Tongue (tissue), 2 donors: Measurements from ENCODE around the gene PACSIN1. TPM values are rescaled to one million over a fixed set of nuclear protein-coding genes. Genes with fewer than 3 reads are reported as not detected.

ENCODE experiments used
- DNase-seq: peaks from one replicate; pipeline ENCODE4 v3.0.0-alpha.2; 2015
- total RNA-seq: library from RNA; depleted of rRNA; stranded (reverse); fragments of >200 nt; gene quantifications from one replicate; pipeline ENCODE4 v1.2.3, GENCODE V29; 2014

PACSIN1 gene
- total RNA-seq, 1 donor from 2014 or later: 0.10 TPM

DNA sequence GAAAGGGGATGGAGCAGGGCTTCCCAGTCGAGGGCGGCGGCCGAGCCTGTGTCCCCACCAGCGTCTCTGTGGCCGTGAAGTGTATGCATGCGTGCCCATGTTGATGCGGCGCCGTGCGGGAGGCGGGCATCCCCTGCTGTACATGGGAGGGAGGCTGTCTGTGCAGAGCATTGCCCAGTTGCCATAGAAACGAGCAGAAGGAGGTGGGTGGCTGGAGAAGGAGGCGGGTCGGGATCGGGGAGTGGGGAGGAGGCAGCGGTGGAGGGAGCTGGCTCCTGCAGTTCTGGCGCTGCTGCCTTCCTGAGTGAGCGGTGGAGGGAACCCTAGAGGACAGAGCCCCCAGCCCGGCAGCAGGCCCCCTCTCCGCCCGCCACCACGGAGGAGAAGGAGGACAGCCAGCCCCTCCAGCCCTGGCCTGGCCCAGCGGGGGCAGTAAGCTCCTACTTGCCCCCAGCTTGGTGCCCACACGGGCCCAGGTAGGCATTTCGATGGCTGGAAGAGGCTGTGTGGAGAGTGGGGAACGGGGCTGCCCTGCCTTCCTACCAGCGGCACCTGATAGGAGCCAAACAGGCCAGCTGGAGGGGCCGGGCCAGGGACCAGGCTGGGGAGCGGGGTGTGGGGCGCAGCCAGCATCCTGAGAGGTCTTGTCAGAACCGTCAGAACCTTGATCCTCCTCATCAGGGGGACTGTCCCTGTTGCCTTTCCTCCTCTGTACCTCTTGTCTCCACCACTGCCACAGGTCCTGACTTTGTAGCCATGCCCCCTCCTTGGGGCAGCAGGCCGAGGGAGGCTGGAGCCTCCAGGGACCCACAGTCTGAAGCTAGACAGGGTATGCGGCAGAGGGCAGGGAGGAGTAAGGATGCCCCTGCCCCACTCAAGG is 49.0 kb downstream of the PACSIN1 start:
- DNase-seq: peak; percentile 91

DNA sequence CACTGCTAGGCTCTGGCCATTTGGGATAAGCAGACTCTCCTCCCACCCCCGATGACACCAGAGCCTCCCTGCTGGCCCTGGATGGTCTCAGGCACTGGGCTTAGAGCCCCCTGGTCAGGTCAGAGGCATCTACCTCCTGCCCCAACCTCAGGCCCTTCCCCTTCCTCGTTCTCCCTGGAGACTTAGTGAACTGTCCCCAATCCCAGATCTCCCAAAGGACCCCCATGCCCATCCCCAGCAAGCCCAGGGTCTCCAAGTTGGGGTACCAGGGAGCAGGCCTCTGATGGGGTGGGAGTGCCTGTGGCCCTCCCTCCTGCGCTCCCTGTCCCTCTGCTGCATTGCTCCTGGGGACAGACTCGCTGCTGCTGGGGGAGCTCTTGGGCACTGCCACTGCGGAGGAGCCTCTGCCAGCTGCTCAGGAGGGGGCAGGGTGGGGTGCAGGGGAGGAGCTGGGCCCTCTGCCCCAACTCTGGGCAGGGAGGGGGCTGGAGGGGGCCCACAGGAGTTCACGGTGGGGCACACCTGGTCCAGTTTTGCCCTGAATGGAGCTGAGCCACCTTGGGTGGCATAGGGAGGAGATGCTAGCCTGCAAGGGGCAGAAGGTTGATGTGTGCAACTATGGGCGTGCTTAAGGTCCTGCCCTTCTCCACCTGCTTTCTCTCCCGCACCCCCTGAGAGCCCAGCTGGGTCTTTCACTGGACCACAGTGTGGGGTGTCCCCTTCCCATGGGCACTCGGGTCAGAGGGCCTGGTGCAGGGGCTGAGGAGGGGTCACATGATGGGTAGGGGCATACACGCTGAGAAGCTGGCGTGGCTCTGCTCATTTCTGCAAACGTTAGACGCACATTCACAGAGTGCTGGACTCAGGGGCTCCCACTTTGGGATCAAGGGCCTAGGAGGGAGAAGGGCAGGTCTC is 49.9 kb downstream of the PACSIN1 start:
- no peak for DNase-seq

DNA sequence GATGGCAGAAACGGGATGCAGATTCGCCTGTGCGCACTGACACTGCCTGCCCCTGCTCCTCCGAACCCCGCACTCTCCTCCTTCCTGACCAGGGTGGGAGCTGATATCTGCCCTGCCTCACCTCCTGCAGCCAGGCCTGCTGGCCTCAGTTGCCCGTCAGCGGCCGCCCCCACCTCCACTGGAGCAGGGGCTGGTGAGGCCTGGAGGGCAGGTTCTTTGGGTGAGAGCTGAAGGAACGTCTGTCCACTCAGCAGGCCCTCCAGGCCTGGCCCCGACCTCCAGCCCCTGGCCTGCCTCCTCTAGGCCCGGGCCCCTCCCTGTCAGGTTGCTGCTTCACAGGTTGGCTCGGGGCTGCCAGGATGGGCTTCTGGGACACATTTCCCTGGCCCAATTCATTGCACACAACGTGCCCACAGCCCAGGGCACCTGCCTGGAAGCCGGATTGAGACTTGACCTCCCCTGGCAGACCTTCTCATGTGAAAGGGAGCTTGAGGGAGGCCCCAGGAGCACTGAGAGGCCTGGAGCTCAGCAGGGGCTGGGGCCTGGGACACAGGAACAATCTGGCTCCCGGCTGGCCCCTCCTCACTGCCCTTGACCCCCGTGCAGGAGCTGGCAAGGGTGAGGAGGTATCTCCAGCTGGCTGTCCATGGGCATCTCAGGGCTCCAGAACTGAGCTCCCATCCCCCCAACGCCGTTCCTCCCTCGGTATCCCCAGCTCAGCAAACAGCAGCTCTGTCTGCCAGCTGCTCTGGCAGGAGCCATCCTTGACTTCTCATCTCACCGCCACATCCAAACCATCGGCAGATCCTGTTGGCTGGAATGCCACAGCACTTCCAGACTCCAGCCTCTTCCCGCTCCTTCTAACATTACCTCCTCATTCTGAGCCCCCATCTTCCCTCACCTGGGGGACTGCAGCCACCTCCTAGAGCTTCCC is 50.8 kb downstream of the PACSIN1 start:
- no peak for DNase-seq

DNA sequence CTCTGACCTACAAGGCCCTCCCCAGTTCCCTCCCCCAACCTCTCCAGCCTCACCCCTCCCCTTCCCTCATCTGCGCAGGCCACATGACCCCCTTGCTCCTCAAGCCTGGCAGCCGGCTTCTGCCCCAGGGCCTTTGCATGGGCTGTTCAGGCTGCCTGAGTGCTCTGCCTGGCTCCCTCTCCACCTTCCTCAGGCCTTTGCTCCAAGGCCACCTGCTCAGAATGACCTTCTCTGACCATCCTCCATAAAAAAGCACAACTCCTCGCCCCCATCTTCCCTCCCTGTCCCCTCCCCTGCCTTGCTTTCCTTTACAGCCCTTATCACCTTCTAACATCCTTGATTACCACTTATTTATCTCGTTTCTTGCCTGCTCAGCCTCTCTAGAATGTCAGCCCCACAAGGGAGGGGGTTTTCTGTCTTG is 51.6 kb downstream of the PACSIN1 start:
- DNase-seq: no peak

DNA sequence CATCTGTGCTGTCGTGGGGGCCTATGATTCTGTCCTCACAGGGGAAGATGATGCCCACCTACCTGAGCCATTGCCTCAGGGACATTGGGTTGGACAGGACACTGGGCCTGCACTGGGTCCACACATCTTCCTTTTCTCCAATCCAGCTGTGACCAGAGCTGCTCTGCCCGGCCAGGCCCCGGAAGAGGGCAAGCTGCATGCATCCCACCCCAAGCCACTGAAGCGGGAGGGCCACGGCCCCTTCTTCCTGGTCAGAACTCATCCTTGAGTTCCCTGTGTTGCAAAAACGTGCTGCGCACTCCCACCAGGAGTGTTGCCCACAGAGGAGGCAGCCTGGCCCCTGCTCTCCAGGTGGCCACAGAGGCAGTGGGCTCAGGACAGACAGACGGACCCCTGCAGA is 52.1 kb downstream of the PACSIN1 start:
- DNase-seq: no peak

DNA sequence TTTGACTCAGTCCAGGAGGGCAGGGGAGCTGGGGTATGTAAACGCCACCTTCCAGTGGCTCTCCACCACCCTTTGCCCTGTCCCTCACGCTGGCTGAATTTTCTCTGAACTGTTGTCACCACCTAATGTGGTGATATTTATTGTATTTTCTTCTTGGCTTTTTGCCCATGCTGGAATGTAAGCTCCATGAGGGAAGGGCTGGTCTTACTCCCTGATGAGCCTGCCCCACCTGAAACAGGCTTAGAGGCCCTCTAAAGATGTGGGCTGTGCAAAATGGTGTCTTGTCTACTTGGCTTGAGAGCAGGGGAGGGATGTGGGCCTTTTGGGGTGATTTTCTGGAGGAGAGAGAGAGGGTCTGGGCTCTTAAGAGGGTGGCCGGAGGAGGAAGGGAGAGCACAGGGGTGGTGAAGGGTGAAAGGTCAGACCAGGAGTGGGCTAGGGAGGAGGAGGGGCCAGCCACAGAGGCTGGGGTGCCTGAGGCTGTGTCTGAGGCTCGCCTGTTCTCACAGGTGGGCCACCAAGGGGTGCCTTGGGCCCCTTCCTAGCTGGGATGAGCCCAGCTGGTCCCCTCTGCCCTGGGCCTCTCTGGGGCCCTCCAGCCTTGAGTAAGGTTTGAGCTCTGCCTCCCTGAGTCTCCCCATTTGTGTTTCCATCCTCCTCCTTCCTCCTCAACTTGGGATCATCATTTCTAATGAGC is 52.9 kb downstream of the PACSIN1 start:
- DNase-seq: no peak

DNA sequence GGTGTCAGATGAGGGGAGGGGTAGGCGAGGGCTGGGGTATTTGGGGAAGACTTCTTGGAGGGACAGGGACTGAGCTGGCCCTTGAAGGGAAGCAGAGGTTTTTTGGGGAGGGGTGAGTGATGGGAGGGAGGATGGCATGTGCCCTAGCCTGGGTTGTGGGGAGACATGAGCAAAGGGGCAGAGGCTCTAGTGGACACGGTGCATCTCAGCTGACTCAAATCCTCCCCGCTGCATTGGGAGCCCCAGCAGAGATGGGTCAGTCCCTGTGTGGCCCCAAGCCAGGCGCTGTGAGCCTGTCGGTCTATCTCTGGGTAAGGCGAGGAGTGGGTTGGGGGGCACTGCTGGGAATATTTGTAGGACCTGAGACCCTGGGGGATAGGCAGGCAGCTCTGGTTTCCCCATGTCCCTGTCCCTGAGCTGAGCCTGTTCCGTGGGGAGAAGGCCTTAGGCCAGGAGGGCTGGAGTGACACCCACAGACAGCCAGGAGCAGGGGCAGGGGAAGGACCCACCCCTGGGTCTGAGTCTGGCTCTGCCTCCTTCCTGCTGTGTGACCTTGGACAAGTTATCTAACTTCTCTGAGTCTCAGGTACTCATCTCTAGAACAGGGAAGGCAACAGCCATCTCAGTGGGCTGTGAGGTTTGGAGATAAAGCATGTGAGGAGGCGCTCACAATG is 54.2 kb downstream of the PACSIN1 start:
- DNase-seq: no peak

DNA sequence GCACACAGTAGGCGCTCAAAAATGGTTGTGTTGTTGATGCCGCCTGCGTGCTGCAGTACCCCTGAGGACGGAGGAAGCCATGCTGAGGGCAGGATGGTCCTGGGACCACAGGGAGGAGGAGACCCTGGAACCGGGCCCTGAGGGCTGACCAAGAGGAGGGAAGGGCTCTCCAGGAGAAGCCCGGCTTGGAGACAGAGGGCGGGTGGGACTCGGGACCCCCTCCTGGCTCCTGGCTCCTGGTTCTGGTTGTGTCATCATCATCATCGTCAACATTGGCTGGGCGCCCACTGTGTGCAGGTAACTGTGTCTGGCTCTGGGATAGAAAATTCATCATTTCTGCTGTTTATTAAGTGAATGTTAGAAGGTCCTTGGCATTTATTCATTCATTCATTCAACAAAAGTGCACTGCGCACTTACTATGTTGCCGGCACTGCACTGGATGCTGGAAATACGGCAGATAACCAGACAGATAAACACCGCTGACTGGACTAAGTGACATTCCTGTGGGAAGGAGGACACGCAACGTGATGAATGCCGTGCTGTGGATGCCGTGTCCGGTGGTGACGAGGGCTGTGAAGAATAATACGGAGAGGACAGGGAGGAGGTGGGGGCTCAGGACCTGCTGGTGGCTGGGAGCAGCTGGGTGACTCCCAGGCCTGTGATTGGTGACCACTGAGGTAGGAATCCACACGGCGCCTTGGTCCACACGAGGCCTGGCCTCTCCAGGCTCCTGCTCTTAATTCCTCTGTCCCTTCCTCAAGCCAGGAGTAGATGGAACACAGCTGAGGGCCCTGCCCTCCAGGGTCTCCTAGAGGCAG is 55.0 kb downstream of the PACSIN1 start:
- no peak for DNase-seq

DNA sequence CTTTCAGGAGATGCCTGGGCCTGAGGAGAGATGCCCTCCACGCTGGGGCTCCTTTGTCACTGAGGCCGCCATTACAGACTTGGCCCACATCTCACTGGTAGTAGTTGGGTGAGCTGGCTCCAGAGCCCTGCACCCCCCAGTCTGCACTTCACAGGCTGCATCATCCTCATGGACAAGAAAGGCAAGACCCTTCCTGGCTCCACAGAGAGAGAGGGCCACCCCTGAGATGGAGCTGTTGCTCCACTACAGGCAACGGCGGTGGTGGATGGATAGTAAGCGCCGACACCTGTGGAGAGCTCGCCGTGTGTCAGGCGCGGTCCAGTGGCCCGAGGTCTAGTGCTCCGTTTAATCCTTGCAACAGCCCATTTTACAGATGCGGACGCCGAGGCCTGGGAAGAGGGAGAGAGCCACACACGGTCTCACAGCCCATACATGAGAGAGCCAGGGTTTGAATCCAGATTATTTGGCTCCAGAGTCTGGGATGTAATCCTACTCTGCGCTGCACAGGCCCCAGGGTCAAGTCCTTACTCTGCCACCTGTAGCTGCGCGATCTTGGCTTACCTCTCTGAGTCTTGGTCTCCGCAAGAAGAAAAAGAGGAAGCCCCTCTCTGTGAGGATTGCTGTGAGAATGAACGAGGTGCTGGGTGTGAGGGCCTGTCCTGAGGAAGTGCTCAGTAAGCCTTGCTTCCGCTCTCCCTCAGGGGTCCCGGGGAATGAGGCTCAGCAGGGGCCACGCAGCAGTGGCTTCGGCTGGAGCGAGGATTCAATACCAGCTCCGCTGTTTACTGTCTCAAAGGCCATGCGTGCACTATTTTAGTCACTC is 55.8 kb downstream of the PACSIN1 start:
- no peak for DNase-seq

DNA sequence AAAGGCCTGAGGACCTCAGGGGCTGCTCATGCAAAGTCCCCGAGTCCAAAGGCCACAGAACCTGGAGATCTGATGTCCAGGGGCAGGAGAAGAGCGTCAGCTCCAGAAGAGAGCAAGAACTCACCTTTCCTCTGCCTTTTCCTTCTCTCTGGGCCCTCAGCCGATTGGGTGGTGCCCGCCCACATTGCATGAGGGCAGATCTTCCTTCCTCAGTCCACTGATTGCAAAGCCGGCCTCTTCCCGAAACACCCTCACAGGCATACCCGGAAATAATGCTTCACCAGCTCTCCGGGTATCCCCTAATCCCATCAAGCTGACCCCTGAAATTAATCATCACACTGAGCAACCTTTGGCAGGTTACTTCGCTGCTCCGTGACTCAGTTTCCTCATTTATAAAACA is 56.9 kb downstream of the PACSIN1 start:
- DNase-seq: no peak

DNA sequence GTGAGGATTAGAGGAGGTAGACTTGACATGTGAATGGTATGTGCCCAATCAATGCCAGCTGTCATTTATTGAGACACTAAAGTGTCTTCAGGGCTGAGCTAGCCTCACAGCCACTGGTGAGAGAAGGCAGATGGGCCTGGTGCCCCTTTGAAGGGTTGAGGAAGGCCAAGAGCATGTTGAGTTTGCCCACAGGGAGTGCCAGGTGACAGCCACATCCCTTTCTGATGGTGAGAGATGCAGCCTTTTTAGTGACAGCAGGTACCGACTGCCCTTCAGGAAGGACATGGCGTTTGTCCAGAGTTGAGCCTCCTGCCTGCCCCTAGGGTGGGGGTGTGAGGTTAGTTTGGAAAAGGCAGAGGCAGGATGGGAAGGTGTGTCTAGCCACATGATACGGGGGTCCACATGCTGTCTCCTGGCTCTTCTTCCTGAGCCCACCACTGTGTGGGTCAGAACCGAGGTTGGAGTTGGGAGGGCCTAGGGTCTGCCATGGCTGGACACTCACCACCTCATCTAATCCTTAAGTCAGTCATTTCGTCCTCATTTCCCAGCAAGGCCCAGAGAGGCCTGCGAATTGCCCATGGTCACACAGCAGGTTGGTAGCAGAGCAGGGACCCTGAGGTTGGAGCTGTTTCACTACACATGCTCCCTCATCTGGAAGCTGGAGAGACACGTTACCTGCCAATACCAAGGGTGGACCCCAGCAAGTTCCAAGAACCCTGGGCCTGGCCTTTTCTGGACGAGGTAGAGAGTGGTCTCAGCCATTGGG is 57.7 kb downstream of the PACSIN1 start:
- DNase-seq: no peak

DNA sequence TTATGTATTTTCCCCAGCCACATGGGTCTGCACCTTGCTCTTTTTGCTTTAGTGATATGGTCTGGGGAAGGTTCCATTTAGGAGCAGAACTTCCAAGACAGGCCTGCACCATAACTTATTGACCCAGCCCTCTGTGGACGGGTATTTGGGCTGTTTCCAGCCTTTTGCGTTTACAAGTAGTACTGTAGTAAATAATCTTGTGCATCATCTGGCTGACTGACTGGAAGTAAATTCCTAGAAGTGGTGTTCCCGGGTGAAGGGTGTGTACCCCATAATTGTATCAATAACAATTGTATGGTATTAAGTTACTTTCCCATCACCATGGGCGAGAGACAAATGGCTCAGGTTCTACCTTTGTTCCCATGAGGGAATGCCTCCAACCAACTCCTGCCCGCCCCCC is 58.6 kb downstream of the PACSIN1 start:
- DNase-seq: no peak

DNA sequence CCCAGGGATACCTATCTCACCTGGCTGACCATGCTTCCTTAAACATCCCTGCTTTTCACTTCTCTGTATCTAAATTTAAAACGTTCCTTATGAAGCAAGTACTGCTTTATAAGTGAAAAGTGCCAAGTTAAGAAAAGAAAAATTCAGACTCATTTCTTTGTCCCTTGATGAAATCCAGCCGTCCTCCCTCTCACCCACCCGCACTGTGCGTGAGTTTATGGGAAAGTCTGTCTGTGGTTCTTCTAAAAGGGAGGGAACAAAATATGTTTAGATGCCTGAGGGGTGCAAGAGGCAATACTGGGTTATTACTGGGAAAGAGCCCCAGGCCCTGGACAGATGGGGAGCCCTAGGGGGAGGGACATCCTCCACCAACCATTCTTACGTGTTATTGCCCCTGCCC is 59.1 kb downstream of the PACSIN1 start:
- DNase-seq: peak; percentile 40

DNA sequence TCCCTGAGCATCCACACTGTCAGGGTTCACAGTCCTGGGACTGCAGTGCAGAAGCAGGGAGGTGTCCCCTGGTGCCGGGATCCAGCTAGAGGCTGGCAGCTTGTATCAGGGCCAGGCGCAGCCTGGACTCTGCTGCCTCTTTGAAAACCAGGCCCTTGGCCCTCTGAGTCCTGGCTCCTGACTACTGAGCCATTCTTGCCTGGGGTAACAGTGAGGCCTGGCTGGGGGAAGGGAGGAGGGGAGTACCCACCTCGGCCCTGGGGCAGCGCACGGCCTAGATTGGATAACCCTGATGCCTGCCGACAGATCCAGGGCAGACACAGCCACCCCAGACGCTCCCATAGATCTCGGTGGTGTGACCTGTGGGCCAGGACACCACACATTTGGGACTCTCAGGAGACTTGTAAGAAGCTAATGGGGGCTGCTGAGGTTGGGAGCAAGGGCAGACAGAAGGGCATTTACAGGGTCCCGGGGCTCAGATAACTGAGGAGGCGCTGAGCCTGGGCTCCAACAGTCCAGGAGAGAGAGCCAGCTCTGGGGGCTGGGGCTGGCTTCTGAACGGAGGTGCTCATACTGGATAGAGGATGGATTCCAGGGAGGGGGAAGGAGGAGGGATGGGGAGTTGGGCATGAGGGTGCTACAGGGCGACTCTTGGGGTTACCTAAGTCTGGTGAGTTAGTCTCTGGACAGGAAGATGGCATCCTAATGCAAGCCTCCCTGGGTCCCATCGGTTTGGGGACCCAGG is 59.7 kb downstream of the PACSIN1 start:
- no peak for DNase-seq

DNA sequence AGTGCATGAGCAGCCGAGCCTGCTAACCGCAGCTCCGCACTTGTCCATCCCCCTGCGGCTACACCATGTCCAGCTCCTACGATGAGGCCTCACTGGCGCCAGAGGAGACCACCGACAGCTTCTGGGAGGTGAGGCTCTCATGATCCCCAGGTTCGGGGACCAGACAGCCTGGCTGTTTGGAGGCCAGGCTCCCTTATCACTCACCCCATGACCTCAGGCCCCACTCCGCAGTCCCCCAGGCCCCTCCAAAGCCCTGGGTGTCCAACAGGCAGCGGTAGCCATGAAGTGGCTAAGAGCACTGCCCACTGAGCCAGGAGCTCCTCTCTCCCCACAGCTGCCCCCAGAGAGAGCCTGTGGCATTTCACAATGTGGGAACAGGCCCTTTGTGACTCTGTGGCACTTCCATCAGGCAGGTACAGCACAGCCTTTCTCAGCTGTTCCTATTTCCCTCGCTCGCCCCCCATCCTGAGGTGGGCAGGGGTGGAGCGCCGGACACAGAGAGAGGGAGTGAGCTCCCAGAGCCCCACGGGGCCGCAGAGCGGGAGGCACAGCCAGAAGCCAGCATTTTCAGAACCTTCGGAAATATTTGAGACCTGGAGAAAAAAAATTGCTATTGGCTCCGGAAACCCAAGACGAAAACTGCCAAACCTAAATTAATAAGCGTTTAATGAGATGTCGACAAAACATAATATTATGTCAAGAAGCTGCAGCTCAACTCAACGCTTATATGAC is 60.5 kb downstream of the PACSIN1 start:
- peak; percentile 39 for DNase-seq

DNA sequence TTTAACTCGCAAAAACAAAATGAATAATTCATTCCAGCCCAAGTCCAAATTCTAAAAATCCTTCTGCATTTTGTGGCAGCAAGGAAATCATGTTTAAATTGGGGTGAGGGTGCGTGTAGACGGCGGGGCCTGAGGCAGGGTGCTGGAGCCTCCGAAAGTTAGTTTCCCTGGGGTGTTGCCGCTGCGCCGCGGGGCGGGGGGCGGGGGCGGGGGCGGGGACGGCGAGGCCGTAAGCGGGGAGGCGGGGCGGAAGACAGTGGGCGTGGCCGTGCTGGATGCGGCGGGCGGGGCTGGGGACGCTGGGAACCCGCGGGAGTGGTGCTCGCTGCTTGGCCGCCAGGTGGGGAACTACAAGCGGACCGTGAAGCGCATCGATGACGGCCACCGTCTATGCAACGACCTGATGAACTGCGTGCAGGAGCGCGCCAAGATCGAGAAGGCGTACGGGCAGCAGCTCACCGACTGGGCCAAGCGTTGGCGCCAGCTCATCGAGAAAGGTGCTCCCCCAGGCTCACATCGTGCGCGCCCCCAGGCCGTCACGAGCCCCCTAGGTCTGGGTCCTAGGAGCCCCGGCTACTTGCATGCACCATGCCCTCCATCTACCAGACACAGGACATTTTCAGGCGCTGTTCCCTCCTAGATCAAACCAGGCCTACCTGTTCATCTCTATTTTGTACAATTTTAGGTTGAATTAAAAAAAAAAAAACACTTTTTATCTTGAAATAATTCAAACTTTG is 61.3 kb downstream of the PACSIN1 start:
- peak; percentile 96 for DNase-seq
